Measurements from ENCODE around the gene SASH3.

The SASH3 gene

GRCh38 chrX:129768586-129769466, 10.9 kb upstream of the SASH3 start:
- no peaks in the 10 kb centered on the region for H3K4me1 ChIP-seq
- H3K27ac ChIP-seq = no peak overlapping the region
- DNase-seq = no peak
- H3K36me3 ChIP-seq = no peaks in the 10 kb centered on the region
- no peak overlapping the region for H3K4me3 ChIP-seq
- no peak for TF ChIP-seq CTCF (IDR thresholded peaks at IDR 0.05)
- H3K9me3 ChIP-seq = no peaks in the 10 kb centered on the region
- intact Hi-C loops (cut with DNase I; ENCODE audit: low total_unique reads) = no loop called here
- H3K27me3 ChIP-seq = no peaks in the 10 kb centered on the region

DNA sequence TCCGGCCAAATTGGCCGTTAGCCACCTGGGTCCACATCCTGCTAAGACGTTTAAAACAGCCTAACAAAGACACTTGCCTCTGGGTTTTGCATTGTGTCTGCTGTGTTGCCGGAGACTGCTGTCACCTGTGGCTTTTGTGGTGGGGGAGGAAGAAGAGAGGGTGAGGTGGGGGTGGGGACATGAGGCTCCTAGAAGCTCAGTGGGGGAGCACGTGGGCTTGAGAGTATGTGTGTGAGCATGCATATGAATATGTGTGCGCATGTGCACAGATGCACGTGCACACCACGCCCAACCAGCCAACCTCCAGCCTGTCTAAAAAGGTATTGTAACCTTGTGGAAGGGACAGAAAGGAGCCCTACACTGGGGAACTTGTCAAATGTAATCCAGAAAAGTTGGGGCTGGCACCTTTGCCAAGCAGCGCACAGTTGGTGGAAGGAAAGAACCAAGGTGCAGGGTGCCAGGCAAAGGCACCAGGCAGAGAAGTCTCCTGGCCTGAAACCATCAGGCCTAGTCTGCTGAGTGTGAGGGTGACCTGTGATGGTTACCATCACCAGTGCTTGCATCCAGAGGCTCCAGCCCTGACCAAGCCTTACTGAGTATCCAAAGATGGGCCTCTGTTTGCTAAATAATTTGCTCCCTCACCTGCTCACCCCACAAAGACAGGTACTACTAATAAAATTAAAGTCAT, 10.1 kb upstream of the SASH3 start:
- Histone ChIP-seq H3K4me1 (no peaks in the 10 kb centered on the region), H3K4me3 (no peak overlapping the region), H3K36me3 (no peaks in the 10 kb centered on the region), H3K27ac (no peak overlapping the region), H3K9me3 (no peaks in the 10 kb centered on the region), H3K27me3 (no peaks in the 10 kb centered on the region)
- no peak for DNase-seq
- TF ChIP-seq CTCF (IDR thresholded peaks at IDR 0.05) = no peak
- intact Hi-C loops (cut with DNase I; ENCODE audit: low total_unique reads) = no loop called here

- no peak for DNase-seq
- no peaks in the 10 kb centered on the region for H3K4me1 ChIP-seq
- H3K36me3 ChIP-seq = no peaks in the 10 kb centered on the region
- H3K27ac ChIP-seq = no peak overlapping the region
- H3K4me3 ChIP-seq = no peak overlapping the region
- no peak for TF ChIP-seq CTCF (IDR thresholded peaks at IDR 0.05)
- H3K27me3 ChIP-seq = no peaks in the 10 kb centered on the region
- intact Hi-C loops (cut with DNase I; ENCODE audit: low total_unique reads) = no loop called here
- H3K9me3 ChIP-seq = no peaks in the 10 kb centered on the region
Observed at GRCh38 chrX:129771266-129771995, 8.3 kb upstream of the SASH3 start.

DNA sequence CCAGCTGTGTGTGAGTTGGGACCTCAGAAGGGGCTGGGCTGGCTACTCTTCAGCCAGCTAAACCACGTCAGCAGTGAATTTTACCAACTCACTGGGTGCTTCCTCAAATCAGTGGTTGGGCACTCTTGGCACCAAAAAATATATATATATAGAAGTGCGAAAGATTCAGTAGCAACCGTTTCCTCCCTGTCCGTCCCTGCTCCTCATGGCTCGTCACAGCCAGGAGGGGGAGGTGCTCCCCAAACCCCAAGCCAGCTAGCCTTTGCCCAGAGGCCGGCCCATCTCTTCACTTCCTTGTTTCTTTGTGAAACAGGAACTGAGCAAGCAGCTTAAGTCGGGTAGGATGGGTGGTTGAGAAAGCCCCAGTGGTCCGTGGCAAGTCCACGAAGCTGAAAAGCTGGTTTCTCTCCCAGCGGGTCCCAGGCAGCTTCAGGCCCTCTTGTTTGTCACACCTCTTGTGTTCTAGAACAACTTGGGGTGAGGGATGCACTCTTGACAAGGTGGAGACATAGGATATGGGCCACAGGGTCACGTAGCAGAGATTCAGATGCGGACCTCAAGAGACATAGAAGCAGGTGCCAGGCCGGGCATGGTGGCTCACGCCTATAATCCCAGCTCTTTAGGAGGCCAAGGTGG, 6.8 kb upstream of the SASH3 start:
- peak; percentile 53 to 77 for DNase-seq

More for the DNA sequence above, 6.8 kb upstream of the SASH3 start:
- Histone ChIP-seq H3K36me3 (no peaks in the 10 kb centered on the region), H3K27ac (no peak overlapping the region), H3K27me3 (no peaks in the 10 kb centered on the region), H3K4me1 (no peaks in the 10 kb centered on the region), H3K4me3 (no peak overlapping the region), H3K9me3 (no peaks in the 10 kb centered on the region)
- intact Hi-C loops (cut with DNase I; ENCODE audit: low total_unique reads) = no loop called here
- no peak for TF ChIP-seq CTCF (IDR thresholded peaks at IDR 0.05)

Data from tibial artery (tissue), 4 donors.